Activated T-helper 17 cell treated with anti-CD3 and anti-CD28 coated beads, Interleukin-2, amount 50 U/mL, for 72 hours (primary cell): ENCODE results near the gene TUBB4B. TPM values are rescaled to one million over a fixed set of nuclear protein-coding genes. Genes with fewer than 3 reads are reported as not detected.
"Not testable (repeated sequence)": the region's sequence is repeated elsewhere in the genome, so short reads cannot be mapped to it uniquely, and the experiment has no call there.

ENCODE experiments used
- ATAC-seq: fragments of 150-1000 bp; cut with Tn5 transposase; replicated peaks from 2 replicates; pipeline ENCODE4 v1.10.0; 2021; ENCODE audit warnings: mild to moderate bottlenecking, moderate library complexity
- H3K27ac Mint-ChIP-seq: one replicate; pipeline ENCODE4 v1.8.0; 2022; ENCODE audit warnings: mixed read lengths
- H3K27me3 Mint-ChIP-seq: one replicate; pipeline ENCODE4 v1.8.0; 2022; ENCODE audit warnings: mixed read lengths
- H3K36me3 Mint-ChIP-seq: one replicate; pipeline ENCODE4 v1.8.0; 2022; ENCODE audit warnings: low read depth, mild to moderate bottlenecking, mixed read lengths
- H3K4me1 Mint-ChIP-seq: one replicate; pipeline ENCODE4 v1.8.0; 2022; ENCODE audit warnings: mixed read lengths
- H3K4me3 Mint-ChIP-seq: one replicate; pipeline ENCODE4 v1.8.0; 2022; ENCODE audit warnings: mild to moderate bottlenecking, mixed read lengths
- H3K9me3 Mint-ChIP-seq: one replicate; pipeline ENCODE4 v1.8.0; 2022; ENCODE audit warnings: mixed read lengths
- total RNA-seq, 2 donors: library from RNA; stranded (reverse); gene quantifications; one replicate each; pipeline ENCODE4 v1.2.3, GENCODE V29; 2022

TUBB4B gene
- total RNA-seq, 2 donors from 2014 or later, result 232 to 372 TPM

- Mint-ChIP-seq H3K27ac (no peak overlapping the region), H3K4me1 (peaks cover 4% of the 10 kb centered on the region), H3K27me3 (no peaks in the 10 kb centered on the region), H3K9me3 (no peaks in the 10 kb centered on the region), H3K4me3 (peak overlapping the region; percentile 85), H3K36me3 (peaks cover 40% of the 10 kb centered on the region)
- no peak for ATAC-seq
These were observed 14.5 kb downstream of the TUBB4B start for GRCh38 chr9:137255448-137256114.

DNA sequence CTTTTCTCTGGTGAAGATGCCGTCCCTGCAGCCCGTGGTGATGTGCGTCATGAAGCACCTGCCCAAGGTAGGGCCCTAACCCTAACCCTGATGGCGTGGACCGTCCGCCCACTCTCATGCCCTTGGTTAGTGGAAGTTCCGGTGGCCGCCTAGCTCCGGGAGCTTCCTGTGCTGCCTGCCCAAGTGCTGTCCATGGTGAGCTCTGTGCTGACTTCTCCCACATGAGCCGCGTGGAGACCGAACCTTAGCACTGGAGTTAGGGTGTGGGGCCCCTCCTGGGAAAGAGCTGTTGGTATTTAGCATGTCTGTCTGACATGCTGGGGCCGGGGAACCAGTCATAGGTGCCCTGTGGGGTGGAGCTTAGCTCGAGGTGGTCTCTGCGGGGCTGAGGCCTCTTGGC lies 15.3 kb downstream of the TUBB4B start:
- Mint-ChIP-seq H3K4me3 (peak overlapping the region; percentile 85), H3K9me3 (no peaks in the 10 kb centered on the region), H3K4me1 (peaks cover 4% of the 10 kb centered on the region), H3K27ac (no peak overlapping the region), H3K36me3 (peaks cover 40% of the 10 kb centered on the region), H3K27me3 (no peaks in the 10 kb centered on the region)
- ATAC-seq, result no peak

- H3K27ac Mint-ChIP-seq, result no peak overlapping the region
- H3K36me3 Mint-ChIP-seq, result peaks cover 45% of the 10 kb centered on the region
- no peaks in the 10 kb centered on the region for H3K27me3 Mint-ChIP-seq
- H3K4me3 Mint-ChIP-seq, result peak overlapping the region; percentile 85
- no peaks in the 10 kb centered on the region for H3K9me3 Mint-ChIP-seq
- no peak for ATAC-seq
- H3K4me1 Mint-ChIP-seq, result peaks cover 4% of the 10 kb centered on the region
These were observed 15.8 kb downstream of the TUBB4B start for GRCh38 chr9:137256856-137257255.

DNA sequence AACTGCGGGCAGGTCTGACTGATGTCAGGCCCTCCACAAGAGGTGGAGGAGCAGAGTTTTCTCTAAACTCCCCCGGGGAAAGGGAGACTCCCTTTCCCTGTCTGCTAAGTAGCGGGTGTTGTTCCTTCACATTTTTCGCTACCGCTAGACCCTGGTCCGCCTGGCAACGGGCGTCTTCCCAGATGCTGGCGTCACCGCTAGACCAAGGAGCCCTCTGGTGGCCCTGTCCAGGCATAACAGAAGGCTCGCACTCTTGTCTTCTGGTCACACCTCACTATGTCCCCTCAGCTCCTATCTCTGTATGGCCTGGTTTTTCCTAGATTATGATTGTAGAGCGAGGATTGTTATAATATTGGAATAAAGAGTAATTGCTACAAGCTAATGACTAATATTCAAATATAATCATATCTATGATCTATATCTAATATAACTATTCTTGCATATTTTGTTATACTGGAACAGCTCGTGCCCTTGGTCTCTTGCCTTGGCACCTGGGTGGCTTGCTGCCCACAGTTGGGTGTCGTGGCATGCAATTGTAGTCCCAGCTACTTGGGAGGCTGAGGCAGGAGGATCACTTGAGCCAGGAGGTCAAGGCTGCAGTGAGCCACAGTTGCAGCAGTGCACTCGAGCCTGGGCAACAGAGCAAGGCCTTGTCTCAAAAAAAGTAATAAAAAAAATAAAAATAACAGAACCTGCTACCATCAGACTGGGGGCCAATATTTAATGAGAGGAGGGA lies 21.3 kb downstream of the TUBB4B start:
- H3K9me3 Mint-ChIP-seq, H3K4me1 Mint-ChIP-seq, ATAC-seq, H3K27ac Mint-ChIP-seq, H3K27me3 Mint-ChIP-seq, H3K4me3 Mint-ChIP-seq: not testable (repeated sequence)
- peaks cover 58% of the 10 kb centered on the region for H3K36me3 Mint-ChIP-seq

- no peaks in the 10 kb centered on the region for H3K4me1 Mint-ChIP-seq
- H3K9me3 Mint-ChIP-seq, result no peaks in the 10 kb centered on the region
- H3K4me3 Mint-ChIP-seq, result no peak overlapping the region
- H3K27ac Mint-ChIP-seq, result no peak overlapping the region
- peaks cover 58% of the 10 kb centered on the region for H3K36me3 Mint-ChIP-seq
- no peaks in the 10 kb centered on the region for H3K27me3 Mint-ChIP-seq
- no peak for ATAC-seq
These were observed 21.8 kb downstream of the TUBB4B start for GRCh38 chr9:137262909-137263285.

DNA sequence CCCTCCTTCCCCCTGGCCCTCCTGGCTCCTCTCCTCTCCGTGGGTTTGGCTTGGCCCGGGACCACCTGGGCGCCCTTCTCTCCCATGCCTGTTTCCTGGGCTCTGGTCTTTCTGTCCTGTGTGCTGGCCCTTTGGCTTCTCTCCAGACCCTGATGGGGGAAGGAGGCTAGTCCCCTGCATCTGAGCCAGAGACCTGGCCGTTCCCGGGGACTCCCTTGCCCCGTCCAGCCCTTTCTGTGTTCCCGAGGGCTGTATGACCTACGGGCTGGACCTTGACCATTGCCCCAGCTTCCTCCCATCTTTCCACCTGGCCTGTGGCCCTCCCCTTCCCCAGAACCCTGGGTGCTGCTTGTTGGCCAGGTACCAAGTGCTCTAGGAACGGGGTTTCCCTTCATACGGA lies 22.4 kb downstream of the TUBB4B start:
- no peaks in the 10 kb centered on the region for H3K27me3 Mint-ChIP-seq
- no peaks in the 10 kb centered on the region for H3K9me3 Mint-ChIP-seq
- no peak overlapping the region for H3K4me3 Mint-ChIP-seq
- ATAC-seq, result no peak
- H3K36me3 Mint-ChIP-seq, result peaks cover 58% of the 10 kb centered on the region
- peaks cover 1% of the 10 kb centered on the region for H3K4me1 Mint-ChIP-seq
- no peak overlapping the region for H3K27ac Mint-ChIP-seq

DNA sequence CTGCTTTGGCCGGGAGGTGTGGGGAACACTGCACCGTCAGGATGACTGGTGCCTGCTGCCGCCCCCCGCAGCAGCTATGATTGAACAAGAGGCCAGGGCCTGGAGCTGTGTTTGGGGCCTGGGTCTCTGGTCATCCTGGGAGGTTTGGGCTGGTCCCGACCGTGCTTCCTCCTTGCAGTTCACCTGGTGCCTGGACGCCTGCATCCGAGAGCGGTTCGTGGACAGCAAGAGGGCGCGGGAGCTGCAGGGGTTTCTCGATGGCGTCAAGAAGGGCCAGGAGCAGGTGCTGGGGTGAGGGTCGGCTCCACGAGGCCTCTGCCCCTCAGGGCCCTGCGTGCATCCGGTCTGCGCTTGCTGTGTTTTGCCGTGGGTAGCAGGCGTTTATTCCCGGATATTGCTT lies 23.0 kb downstream of the TUBB4B start:
- Mint-ChIP-seq H3K36me3 (peaks cover 58% of the 10 kb centered on the region), H3K27me3 (no peaks in the 10 kb centered on the region), H3K27ac (no peak overlapping the region), H3K9me3 (no peaks in the 10 kb centered on the region), H3K4me3 (no peak overlapping the region), H3K4me1 (peaks cover 5% of the 10 kb centered on the region)
- ATAC-seq, result no peak

GRCh38 chr9:137265496-137266161 lies 24.5 kb downstream of the TUBB4B start:
- H3K27ac Mint-ChIP-seq, result no peak overlapping the region
- peaks cover 65% of the 10 kb centered on the region for H3K36me3 Mint-ChIP-seq
- no peaks in the 10 kb centered on the region for H3K27me3 Mint-ChIP-seq
- no peak overlapping the region for H3K4me3 Mint-ChIP-seq
- peaks cover 5% of the 10 kb centered on the region for H3K4me1 Mint-ChIP-seq
- H3K9me3 Mint-ChIP-seq, result no peaks in the 10 kb centered on the region
- no peak for ATAC-seq

GRCh38 chr9:137266162-137266527 lies 25.1 kb downstream of the TUBB4B start:
- Mint-ChIP-seq H3K27me3 (no peaks in the 10 kb centered on the region), H3K36me3 (peaks cover 68% of the 10 kb centered on the region), H3K27ac (no peak overlapping the region), H3K4me1 (peaks cover 5% of the 10 kb centered on the region), H3K4me3 (no peak overlapping the region), H3K9me3 (no peaks in the 10 kb centered on the region)
- no peak for ATAC-seq

DNA sequence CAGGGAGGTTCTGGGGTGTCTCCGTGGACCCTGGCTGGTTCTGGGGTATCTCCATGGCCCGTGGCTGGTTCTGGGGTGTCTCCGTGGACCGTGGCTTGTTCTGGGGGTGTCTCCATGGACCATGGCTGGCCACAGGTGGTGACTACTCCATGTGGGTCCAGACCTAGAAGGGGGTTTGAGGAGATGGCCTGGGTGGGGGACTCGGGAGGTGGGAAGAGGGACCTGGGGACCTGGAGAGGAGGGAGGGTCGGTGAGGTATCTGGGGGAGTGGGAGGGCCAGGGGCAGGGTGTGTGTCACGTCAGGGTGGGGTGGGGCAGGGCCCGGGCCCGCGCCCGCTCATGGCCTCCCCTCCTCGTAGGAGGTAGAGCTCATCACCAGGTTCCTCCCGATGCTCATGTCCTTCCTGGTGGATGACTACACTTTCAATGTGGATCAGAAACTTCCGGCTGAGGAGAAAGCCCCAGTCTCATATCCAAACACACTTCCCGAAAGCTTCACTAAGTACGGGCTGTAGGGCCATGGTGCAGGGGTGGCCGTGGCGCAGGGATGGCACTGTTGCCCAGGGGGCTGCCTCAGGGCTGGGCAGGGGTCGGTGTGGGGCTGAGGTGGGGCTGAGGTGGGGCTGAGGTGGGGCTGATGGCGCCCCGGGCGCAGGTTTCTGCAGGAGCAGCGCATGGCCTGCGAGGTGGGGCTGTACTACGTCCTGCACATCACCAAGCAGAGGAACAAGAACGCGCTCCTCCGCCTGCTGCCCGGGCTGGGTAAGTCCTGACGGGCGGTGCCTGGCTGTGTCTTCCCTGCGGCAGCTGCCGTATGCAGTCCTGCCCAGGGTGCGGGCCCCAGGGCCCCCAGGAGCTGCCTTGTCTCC lies 25.7 kb downstream of the TUBB4B start:
- H3K4me3 Mint-ChIP-seq, result no peak overlapping the region
- H3K27ac Mint-ChIP-seq, result no peak overlapping the region
- H3K9me3 Mint-ChIP-seq, result no peaks in the 10 kb centered on the region
- H3K4me1 Mint-ChIP-seq, result peaks cover 5% of the 10 kb centered on the region
- no peak for ATAC-seq
- peaks cover 68% of the 10 kb centered on the region for H3K36me3 Mint-ChIP-seq
- no peaks in the 10 kb centered on the region for H3K27me3 Mint-ChIP-seq

DNA sequence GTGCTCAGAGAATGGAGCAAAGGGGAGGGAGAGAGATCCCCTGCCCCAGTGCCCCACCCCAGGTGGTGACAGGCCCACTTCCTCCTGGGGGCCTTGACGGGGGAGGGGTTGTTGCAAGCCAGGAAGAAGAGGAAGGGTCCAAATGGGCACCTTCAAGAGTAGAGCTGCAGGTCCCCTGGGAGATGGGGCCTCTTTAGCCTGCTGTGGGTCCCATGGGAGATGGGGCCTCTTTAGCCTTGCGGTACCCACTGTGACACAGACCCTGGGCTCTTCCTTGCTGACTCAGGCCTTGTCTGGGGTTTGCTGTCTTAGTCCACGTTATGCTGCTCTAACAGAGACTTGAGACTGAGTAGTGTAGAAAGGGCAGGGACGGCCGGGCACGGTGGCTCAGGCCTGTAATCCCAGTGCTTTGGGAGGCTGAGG lies 26.9 kb downstream of the TUBB4B start:
- H3K27me3 Mint-ChIP-seq, result no peaks in the 10 kb centered on the region
- H3K9me3 Mint-ChIP-seq, result no peaks in the 10 kb centered on the region
- no peak overlapping the region for H3K27ac Mint-ChIP-seq
- peaks cover 64% of the 10 kb centered on the region for H3K36me3 Mint-ChIP-seq
- H3K4me1 Mint-ChIP-seq, result peaks cover 5% of the 10 kb centered on the region
- ATAC-seq, result no peak
- no peak overlapping the region for H3K4me3 Mint-ChIP-seq

- ATAC-seq, result no peak
- Mint-ChIP-seq H3K4me3 (no peak overlapping the region), H3K9me3 (no peaks in the 10 kb centered on the region), H3K27ac (no peak overlapping the region), H3K27me3 (no peaks in the 10 kb centered on the region), H3K36me3 (peaks cover 68% of the 10 kb centered on the region), H3K4me1 (peaks cover 5% of the 10 kb centered on the region)
These were observed 27.6 kb downstream of the TUBB4B start for GRCh38 chr9:137268538-137269201.

DNA sequence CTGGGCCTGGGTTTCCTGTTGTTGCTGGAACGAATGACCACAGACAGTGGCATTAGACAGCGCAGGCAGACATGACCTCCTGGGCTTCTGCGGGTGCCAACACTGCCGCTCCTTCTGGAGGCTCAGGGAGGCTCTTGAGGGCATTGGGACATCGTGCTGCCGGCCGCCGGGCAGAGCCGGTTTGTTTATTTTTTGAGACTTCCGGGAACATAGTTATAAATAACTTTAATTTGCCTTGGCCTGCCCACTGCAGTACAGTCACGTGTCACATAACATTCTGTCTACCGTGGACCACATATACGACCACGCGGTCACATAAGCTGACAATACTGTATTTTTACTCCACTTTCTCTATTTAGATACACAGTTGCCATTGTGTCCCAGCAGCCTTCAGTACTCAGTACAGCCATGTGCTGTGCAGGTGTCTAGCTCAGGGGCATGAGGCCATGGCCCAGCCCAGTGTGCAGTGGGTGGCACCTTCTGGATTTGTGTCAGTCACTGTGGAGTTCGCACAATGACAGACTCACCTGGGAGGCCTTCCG lies 28.2 kb downstream of the TUBB4B start:
- Mint-ChIP-seq H3K27me3 (no peaks in the 10 kb centered on the region), H3K27ac (no peak overlapping the region), H3K36me3 (peaks cover 64% of the 10 kb centered on the region)

More for the DNA sequence above, 28.2 kb downstream of the TUBB4B start:
- no peak for ATAC-seq
- peaks cover 5% of the 10 kb centered on the region for H3K4me1 Mint-ChIP-seq
- H3K4me3 Mint-ChIP-seq, result no peak overlapping the region
- no peaks in the 10 kb centered on the region for H3K9me3 Mint-ChIP-seq
